Fibroblast of lung (primary cell): ENCODE data around the gene DDRGK1. TPM values are rescaled to one million over a fixed set of nuclear protein-coding genes. Genes with fewer than 3 reads are reported as not detected.
A peak's percentile ranks its signal among the peaks of the same experiment; 100 is the strongest.

Experiments
- DNase-seq, 2 donors: peaks; one replicate each; pipeline versions ENCODE4 v3.0.0 to v3.0.0-alpha.2; 2010; ENCODE audit warnings: low read depth in 2 of 2
- H2AFZ ChIP-seq: 2 replicates; pipeline ENCODE4 v1.5.1; 2012; ENCODE audit warnings: low read length, control low read depth, inconsistent platforms
- H3K27ac ChIP-seq: 2 replicates; pipeline ENCODE4 v1.5.1; 2011; ENCODE audit warnings: low read length, control low read depth; ENCODE audit not compliant: insufficient read depth
- H3K27me3 ChIP-seq: 2 replicates; pipeline ENCODE4 v1.5.1; 2011; ENCODE audit warnings: mild to moderate bottlenecking, low read length; ENCODE audit not compliant: control insufficient read depth, insufficient read depth
- H3K36me3 ChIP-seq: 2 replicates; pipeline ENCODE4 v1.5.1; 2011; ENCODE audit warnings: low read length; ENCODE audit not compliant: control insufficient read depth, insufficient read depth
- H3K4me1 ChIP-seq: 2 replicates; pipeline ENCODE4 v1.5.1; 2011; ENCODE audit warnings: low read length; ENCODE audit not compliant: control insufficient read depth, insufficient read depth; ENCODE audit errors: extremely low read depth
- H3K4me2 ChIP-seq: 2 replicates; pipeline ENCODE4 v1.5.1; 2011; ENCODE audit warnings: low read length, control low read depth; ENCODE audit not compliant: insufficient read depth; ENCODE audit errors: extremely low read depth
- H3K4me3 ChIP-seq, 4 experiments: fragments of 200-600 bp in 1 of 4; sonication (generic) in 1 of 4; replicated peaks in 1 of 4; 2 replicates each; pipeline ENCODE4 v1.5.1; 2011 to 2016; ENCODE audit warnings: low read length in 4 of 4, low read depth in 3 of 4, mild to moderate bottlenecking in 3 of 4, control low read depth in 2 of 4, inconsistent platforms in 1 of 4, mixed read lengths in 1 of 4; ENCODE audit not compliant: insufficient read depth in 1 of 4; ENCODE audit errors: control extremely low read depth in 1 of 4
- H3K79me2 ChIP-seq: 2 replicates; pipeline ENCODE4 v1.5.1; 2012; ENCODE audit warnings: mild to moderate bottlenecking, low read length, inconsistent platforms; ENCODE audit not compliant: control insufficient read depth, insufficient read depth
- H3K9ac ChIP-seq: 2 replicates; pipeline ENCODE4 v1.5.1; 2011; ENCODE audit warnings: mild to moderate bottlenecking, low read length, control low read depth; ENCODE audit not compliant: insufficient read depth
- H3K9me3 ChIP-seq: 2 replicates; pipeline ENCODE4 v1.5.1; 2012; ENCODE audit warnings: low read depth, low read length; ENCODE audit not compliant: control insufficient read depth, insufficient read depth
- H4K20me1 ChIP-seq: 2 replicates; pipeline ENCODE4 v1.5.1; 2011; ENCODE audit warnings: low read length; ENCODE audit not compliant: control insufficient read depth, insufficient read depth; ENCODE audit errors: extremely low read depth
- CTCF ChIP-seq, 2 donors: IDR thresholded peaks in 1 of 2; conservative IDR thresholded peaks in 1 of 2; 1 replicate in 1 of 2; 2 replicates in 1 of 2; pipeline ENCODE4 v1.5.1; 2011 to 2012; ENCODE audit warnings: low read length in 2 of 2, control low read depth in 1 of 2, inconsistent platforms in 1 of 2, low read depth in 1 of 2, mild to moderate bottlenecking in 1 of 2
- EZH2 ChIP-seq: IDR thresholded peaks from 2 replicates; pipeline ENCODE4 v1.5.1; 2012; ENCODE audit warnings: low read length, control low read depth, mild to moderate bottlenecking; ENCODE audit errors: missing control alignments
- polyA plus RNA-seq, 2 donors: library from polyadenylated mRNA; depleted of rRNA in 1 of 2; stranded (reverse) in 1 of 2; unstranded in 1 of 2; fragments of >200 nt; gene quantifications; 2 replicates each; pipeline ENCODE4 v1.2.1, GENCODE V29; 2011 to 2012; ENCODE audit warnings: missing spikeins in 1 of 2
- total RNA-seq: library from RNA; depleted of rRNA; stranded (reverse); fragments of >200 nt; gene quantifications from 2 replicates; pipeline ENCODE4 v1.2.1, GENCODE V29; 2014

The DDRGK1 gene
- total and polyA plus RNA-seq, 2 donors (not counting 1 experiment from before 2014, with no cell fraction given), result 35.5 to 37.5 TPM

- Histone ChIP-seq H3K79me2 (no peaks in the 10 kb centered on the region), H3K4me1 (no peaks in the 10 kb centered on the region), H2AFZ (no peak overlapping the region), H3K9ac (no peak overlapping the region), H3K4me3 (peak overlapping the region in 2 of 4 experiments; percentile 67 to 85), H3K4me2 (peak overlapping the region; percentile 29), H3K27ac (no peak overlapping the region), H3K36me3 (no peaks in the 10 kb centered on the region), H3K27me3 (peaks cover 15% of the 10 kb centered on the region), H4K20me1 (no peaks in the 10 kb centered on the region), H3K9me3 (no peaks in the 10 kb centered on the region)
- TF ChIP-seq CTCF (conservative IDR thresholded peaks at IDR 0.05 in 1 of 2, IDR thresholded peaks at IDR 0.05 in 1 of 2; ENCODE audit: low read depth in 1 of 2, low read length in 2 of 2) (no peak), EZH2 (no peak)
- DNase-seq, result no peak
Observed at GRCh38 chr20:3240776-3241363, 36.4 kb upstream of the DDRGK1 start.

DNA sequence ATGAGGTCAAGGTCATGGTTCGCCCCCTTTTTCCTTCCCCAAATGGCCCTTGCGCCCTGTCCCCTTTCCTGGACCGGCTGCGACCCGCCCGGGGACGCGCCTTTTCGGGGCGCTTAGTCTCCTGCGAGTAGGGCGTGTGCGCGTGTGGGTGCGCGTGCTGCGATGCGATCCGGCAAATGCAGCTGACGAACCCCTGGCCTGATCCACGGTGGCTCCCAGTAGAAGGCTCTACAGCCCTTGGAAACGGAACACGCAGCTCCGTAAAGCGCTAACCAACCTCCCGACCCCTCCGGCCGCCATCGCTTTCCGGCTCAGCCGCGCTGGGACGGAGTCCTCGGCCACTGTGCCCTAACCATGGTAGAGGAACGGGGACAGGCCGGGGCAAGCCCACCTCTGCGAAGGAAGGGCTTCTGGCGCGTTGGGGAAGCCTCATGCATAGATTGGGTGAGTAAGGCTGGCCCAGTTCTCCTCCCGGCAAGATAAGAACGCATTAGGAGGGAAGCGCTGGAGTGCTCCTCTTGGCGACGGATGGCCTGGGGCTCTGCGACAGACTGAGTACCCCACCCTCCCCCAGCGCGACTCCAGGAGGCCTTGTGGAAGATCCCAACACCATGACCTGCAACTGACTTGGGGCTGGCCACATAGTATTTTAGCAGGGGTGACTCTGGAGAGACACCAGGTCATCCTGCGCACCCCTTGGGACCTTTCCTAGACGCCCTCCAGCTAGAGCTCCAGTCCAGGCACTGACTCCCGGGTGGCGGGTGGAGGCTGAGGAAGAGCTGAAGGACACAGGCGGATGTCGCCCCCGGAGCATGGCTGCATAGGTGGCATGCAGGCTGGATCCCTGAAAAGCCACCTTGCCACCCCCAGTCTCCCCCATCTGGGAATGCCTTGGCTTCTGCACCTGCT, 35.6 kb upstream of the DDRGK1 start:
- peak overlapping the region; percentile 81 for H2AFZ ChIP-seq
- no peaks in the 10 kb centered on the region for H3K9me3 ChIP-seq
- H3K4me2 ChIP-seq, result peak overlapping the region; percentile 92
- H3K27me3 ChIP-seq, result peaks cover 15% of the 10 kb centered on the region
- no peaks in the 10 kb centered on the region for H3K36me3 ChIP-seq
- H4K20me1 ChIP-seq, result no peaks in the 10 kb centered on the region
- H3K9ac ChIP-seq, result no peak overlapping the region
- H3K4me1 ChIP-seq, result no peaks in the 10 kb centered on the region
- H3K79me2 ChIP-seq, result no peaks in the 10 kb centered on the region
- peak; percentile 23 to 26 for DNase-seq
- TF ChIP-seq EZH2, result no peak
- no peak for TF ChIP-seq CTCF (conservative IDR thresholded peaks at IDR 0.05 in 1 of 2, IDR thresholded peaks at IDR 0.05 in 1 of 2; ENCODE audit: low read depth in 1 of 2, low read length in 2 of 2)
- no peak overlapping the region for H3K27ac ChIP-seq
- peak overlapping the region; percentile 44 to 85 (median 68) for H3K4me3 ChIP-seq
